ENCODE data around the gene MACIR. TPM values are rescaled to one million over a fixed set of nuclear protein-coding genes. Genes with fewer than 3 reads are reported as not detected.

MACIR gene
- total and polyA plus RNA-seq, 8 donors, result 1.2 to 39.7 (median 15.5) TPM

GRCh38 chr5:103327893-103328292 is 69.3 kb downstream of the MACIR start:
- Histone ChIP-seq H3K4me3 (no peak overlapping the region), H3K27ac (no peak overlapping the region), H3K27me3 (no peaks in the 10 kb centered on the region), H3K9me3 (no peaks in the 10 kb centered on the region), H3K4me1 (no peaks in the 10 kb centered on the region), H3K36me3 (no peaks in the 10 kb centered on the region)
- no peak for DNase-seq
- intact Hi-C loops (cut with DNase I; ENCODE audit: low total_unique reads), result no loop called here
- TF ChIP-seq POLR2AphosphoS5 (IDR thresholded peaks at IDR 0.05) (no peak), EP300 (IDR thresholded peaks at IDR 0.05) (no peak), CTCF (IDR thresholded peaks at IDR 0.05) (no peak), POLR2A (IDR thresholded peaks at IDR 0.05) (no peak)

Other genes with a start within 250 kb of the MACIR start
- 10 to 100 TPM in 2 of 5 donors, 1 to 10 TPM in 2, not detected in 1; 2.2 to 13.6 (median 9.2) TPM for gene GIN1, start 138.6 kb upstream of the MACIR start, total RNA-seq
- 1 to 10 TPM; 3.1 to 4.1 (median 3.5) TPM for gene GIN1, start 138.6 kb upstream of the MACIR start, polyA plus RNA-seq
- 100 to 1,000 TPM in 1 of 5 donors, 10 to 100 TPM in 4; 25.2 to 101 (median 33.2) TPM for gene PPIP5K2, start 138.5 kb upstream of the MACIR start, total RNA-seq
- gene PPIP5K2, start 138.5 kb upstream of the MACIR start, polyA plus RNA-seq, result 10 to 100 TPM; 12.1 to 16.2 (median 14.5) TPM